Measurements from ENCODE around the gene EIF1AD. TPM values are rescaled to one million over a fixed set of nuclear protein-coding genes. Genes with fewer than 3 reads are reported as not detected.

The EIF1AD gene
- total RNA-seq, 1 donor from 2014 or later, result 29.0 TPM

- Histone ChIP-seq H3K9me3 (no peaks in the 10 kb centered on the region), H3K27me3 (ENCODE audit: low read depth) (peaks cover 22% of the 10 kb centered on the region), H3K36me3 (no peaks in the 10 kb centered on the region), H3K27ac (no peak overlapping the region), H3K4me1 (peaks cover 17% of the 10 kb centered on the region), H3K4me3 (no peak overlapping the region)
- TF ChIP-seq CTCF (IDR thresholded peaks at IDR 0.05), result no peak
- no peak for DNase-seq
- intact Hi-C loops (cut with DNase I), result no loop called here
- ATAC-seq, result no peak
Measured at GRCh38 chr11:66014804-66015453, 13.0 kb upstream of the EIF1AD start.

- Histone ChIP-seq H3K9me3 (no peaks in the 10 kb centered on the region), H3K36me3 (no peaks in the 10 kb centered on the region), H3K4me3 (no peak overlapping the region), H3K27me3 (ENCODE audit: low read depth) (peaks cover 22% of the 10 kb centered on the region), H3K27ac (no peak overlapping the region), H3K4me1 (peaks cover 17% of the 10 kb centered on the region)
- ATAC-seq, result no peak
- intact Hi-C loops (cut with DNase I), result no loop called here
- no peak for TF ChIP-seq CTCF (IDR thresholded peaks at IDR 0.05)
- no peak for DNase-seq
Measured at GRCh38 chr11:66013762-66014100, 11.8 kb upstream of the EIF1AD start.

GRCh38 chr11:66012946-66013761, 11.2 kb upstream of the EIF1AD start:
- intact Hi-C loops (cut with DNase I), result no loop called here
- no peaks in the 10 kb centered on the region for H3K36me3 ChIP-seq
- DNase-seq, result no peak
- H3K27ac ChIP-seq, result no peak overlapping the region
- peaks cover 17% of the 10 kb centered on the region for H3K4me1 ChIP-seq
- peaks cover 22% of the 10 kb centered on the region for H3K27me3 ChIP-seq (ENCODE audit: low read depth)
- ATAC-seq, result peak; percentile 7 to 9
- no peaks in the 10 kb centered on the region for H3K9me3 ChIP-seq
- H3K4me3 ChIP-seq, result no peak overlapping the region
- no peak for TF ChIP-seq CTCF (IDR thresholded peaks at IDR 0.05)

GRCh38 chr11:66012371-66012945, 10.5 kb upstream of the EIF1AD start:
- TF ChIP-seq CTCF (IDR thresholded peaks at IDR 0.05), result no peak
- intact Hi-C loops (cut with DNase I), result no loop called here
- DNase-seq, result no peak
- Histone ChIP-seq H3K27me3 (ENCODE audit: low read depth) (peaks cover 22% of the 10 kb centered on the region), H3K9me3 (no peaks in the 10 kb centered on the region), H3K4me1 (peaks cover 17% of the 10 kb centered on the region), H3K36me3 (no peaks in the 10 kb centered on the region), H3K4me3 (peak overlapping the region; percentile 37), H3K27ac (peak overlapping the region; percentile 77)
- no peak for ATAC-seq

GRCh38 chr11:66011785-66012303, 9.9 kb upstream of the EIF1AD start, which contains the start of gene CST6:
Gene CST6, plus strand, starts transcription at chr11:66012008. Its CDS starts 37 bp downstream, at chr11:66012045.
- H3K4me3 ChIP-seq, result peak within 1 kb of the TSS; percentile 37
- no peak for TF ChIP-seq CTCF (IDR thresholded peaks at IDR 0.05)
- ATAC-seq (peak; percentile 25 to 37), DNase-seq (no peak)
- H3K4me1 ChIP-seq, result peaks cover 17% of the 10 kb centered on the region
- H3K36me3 ChIP-seq, result no peaks in the 10 kb centered on the region
- H3K27ac ChIP-seq, result peak within 1 kb of the TSS; percentile 77
- intact Hi-C loops (cut with DNase I), result no loop called here
- H3K27me3 ChIP-seq (ENCODE audit: low read depth), result peaks cover 22% of the 10 kb centered on the region
- H3K9me3 ChIP-seq, result no peaks in the 10 kb centered on the region

All from lower lobe of right lung (tissue), 2 donors.